ENCODE results near the gene WDR64. TPM values are rescaled to one million over a fixed set of nuclear protein-coding genes. Genes with fewer than 3 reads are reported as not detected.

The WDR64 gene
- total and polyA plus RNA-seq, 2 of the 13 experiments (the other 11 are each of a cell fraction or from before 2014, with no cell fraction given) = not detected

DNA sequence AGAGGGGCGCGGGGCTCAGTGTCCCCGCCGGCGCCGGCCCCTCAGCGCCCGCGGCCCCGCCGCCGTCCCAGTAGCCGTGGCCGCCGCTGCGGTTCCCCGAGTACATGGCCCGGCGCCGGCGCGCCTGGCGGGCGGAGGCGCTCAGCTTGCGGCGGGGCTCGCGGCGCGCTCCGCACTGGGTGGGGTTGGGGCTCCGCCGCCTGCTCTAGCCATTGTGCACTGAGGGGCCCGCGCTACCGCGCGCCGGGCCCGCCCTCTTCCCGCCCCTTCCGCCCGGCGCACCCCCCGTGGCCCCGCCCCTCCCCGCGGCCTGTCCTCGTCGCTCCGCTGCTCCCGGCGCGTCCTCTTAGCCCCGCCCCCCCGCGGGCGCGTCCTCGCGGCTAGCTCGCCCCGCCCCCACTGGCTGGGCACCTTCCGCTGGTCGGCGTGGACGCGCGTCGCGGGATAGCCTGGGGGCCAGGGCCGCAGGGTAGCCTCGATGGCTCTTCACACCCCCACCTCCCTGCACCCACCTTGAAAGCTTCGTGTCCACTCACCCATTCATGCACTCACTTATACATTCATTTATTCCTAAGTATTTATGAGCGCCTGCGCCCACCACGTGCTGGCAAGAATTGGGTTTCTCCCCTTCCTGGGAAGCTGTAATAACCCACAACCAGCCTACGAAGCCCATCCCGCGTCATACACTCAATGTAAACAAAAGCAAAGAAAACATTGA is 11.8 kb upstream of the WDR64 start, which contains the start of the genes CHML and OPN3 (continued):
- TF ChIP-seq, protein P1, sequence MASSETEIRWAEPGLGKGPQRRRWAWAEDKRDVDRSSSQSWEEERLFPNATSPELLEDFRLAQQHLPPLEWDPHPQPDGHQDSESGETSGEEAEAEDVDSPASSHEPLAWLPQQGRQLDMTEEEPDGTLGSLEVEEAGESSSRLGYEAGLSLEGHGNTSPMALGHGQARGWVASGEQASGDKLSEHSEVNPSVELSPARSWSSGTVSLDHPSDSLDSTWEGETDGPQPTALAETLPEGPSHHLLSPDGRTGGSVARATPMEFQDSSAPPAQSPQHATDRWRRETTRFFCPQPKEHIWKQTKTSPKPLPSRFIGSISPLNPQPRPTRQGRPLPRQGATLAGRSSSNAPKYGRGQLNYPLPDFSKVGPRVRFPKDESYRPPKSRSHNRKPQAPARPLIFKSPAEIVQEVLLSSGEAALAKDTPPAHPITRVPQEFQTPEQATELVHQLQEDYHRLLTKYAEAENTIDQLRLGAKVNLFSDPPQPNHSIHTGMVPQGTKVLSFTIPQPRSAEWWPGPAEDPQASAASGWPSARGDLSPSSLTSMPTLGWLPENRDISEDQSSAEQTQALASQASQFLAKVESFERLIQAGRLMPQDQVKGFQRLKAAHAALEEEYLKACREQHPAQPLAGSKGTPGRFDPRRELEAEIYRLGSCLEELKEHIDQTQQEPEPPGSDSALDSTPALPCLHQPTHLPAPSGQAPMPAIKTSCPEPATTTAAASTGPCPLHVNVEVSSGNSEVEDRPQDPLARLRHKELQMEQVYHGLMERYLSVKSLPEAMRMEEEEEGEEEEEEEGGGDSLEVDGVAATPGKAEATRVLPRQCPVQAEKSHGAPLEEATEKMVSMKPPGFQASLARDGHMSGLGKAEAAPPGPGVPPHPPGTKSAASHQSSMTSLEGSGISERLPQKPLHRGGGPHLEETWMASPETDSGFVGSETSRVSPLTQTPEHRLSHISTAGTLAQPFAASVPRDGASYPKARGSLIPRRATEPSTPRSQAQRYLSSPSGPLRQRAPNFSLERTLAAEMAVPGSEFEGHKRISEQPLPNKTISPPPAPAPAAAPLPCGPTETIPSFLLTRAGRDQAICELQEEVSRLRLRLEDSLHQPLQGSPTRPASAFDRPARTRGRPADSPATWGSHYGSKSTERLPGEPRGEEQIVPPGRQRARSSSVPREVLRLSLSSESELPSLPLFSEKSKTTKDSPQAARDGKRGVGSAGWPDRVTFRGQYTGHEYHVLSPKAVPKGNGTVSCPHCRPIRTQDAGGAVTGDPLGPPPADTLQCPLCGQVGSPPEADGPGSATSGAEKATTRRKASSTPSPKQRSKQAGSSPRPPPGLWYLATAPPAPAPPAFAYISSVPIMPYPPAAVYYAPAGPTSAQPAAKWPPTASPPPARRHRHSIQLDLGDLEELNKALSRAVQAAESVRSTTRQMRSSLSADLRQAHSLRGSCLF (CRISPR knock-in tag; IDR thresholded peaks at IDR 0.05; ENCODE audit: borderline replicate concordance) = peak; percentile 37; the same call in 1 of the 2 replicates
- TF ChIP-seq MED8 (CRISPR knock-in tag; IDR thresholded peaks at IDR 0.05; ENCODE audit: insufficient replicate concordance) (no peak), ZNF205 (CRISPR knock-in tag; IDR thresholded peaks at IDR 0.05) (no peak), POGZ (CRISPR knock-in tag; IDR thresholded peaks at IDR 0.05) (no peak), KDM1A (CRISPR knock-in tag; IDR thresholded peaks at IDR 0.05) (0 out of 2 replicates have a peak, but pooled peaks have one; percentile 13), ZNF720 (CRISPR knock-in tag; IDR thresholded peaks at IDR 0.05) (no peak), ZNF761 (CRISPR knock-in tag; conservative IDR thresholded peaks at IDR 0.05) (no peak), PHF21A (CRISPR knock-in tag; IDR thresholded peaks at IDR 0.05) (peak; percentile 30; the same call in 1 of the 2 replicates), POLR2G (IDR thresholded peaks at IDR 0.05; ENCODE audit: low read depth, low read length) (peak; percentile 73), ZNF253 (CRISPR knock-in tag; IDR thresholded peaks at IDR 0.05; ENCODE audit: borderline replicate concordance) (no peak)
- TF ChIP-seq, protein P2, sequence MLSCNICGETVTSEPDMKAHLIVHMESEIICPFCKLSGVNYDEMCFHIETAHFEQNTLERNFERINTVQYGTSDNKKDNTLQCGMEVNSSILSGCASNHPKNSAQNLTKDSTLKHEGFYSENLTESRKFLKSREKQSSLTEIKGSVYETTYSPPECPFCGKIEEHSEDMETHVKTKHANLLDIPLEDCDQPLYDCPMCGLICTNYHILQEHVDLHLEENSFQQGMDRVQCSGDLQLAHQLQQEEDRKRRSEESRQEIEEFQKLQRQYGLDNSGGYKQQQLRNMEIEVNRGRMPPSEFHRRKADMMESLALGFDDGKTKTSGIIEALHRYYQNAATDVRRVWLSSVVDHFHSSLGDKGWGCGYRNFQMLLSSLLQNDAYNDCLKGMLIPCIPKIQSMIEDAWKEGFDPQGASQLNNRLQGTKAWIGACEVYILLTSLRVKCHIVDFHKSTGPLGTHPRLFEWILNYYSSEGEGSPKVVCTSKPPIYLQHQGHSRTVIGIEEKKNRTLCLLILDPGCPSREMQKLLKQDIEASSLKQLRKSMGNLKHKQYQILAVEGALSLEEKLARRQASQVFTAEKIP (CRISPR knock-in tag; IDR thresholded peaks at IDR 0.05; ENCODE audit: borderline replicate concordance) = no peak
- TF ChIP-seq, protein P3, sequence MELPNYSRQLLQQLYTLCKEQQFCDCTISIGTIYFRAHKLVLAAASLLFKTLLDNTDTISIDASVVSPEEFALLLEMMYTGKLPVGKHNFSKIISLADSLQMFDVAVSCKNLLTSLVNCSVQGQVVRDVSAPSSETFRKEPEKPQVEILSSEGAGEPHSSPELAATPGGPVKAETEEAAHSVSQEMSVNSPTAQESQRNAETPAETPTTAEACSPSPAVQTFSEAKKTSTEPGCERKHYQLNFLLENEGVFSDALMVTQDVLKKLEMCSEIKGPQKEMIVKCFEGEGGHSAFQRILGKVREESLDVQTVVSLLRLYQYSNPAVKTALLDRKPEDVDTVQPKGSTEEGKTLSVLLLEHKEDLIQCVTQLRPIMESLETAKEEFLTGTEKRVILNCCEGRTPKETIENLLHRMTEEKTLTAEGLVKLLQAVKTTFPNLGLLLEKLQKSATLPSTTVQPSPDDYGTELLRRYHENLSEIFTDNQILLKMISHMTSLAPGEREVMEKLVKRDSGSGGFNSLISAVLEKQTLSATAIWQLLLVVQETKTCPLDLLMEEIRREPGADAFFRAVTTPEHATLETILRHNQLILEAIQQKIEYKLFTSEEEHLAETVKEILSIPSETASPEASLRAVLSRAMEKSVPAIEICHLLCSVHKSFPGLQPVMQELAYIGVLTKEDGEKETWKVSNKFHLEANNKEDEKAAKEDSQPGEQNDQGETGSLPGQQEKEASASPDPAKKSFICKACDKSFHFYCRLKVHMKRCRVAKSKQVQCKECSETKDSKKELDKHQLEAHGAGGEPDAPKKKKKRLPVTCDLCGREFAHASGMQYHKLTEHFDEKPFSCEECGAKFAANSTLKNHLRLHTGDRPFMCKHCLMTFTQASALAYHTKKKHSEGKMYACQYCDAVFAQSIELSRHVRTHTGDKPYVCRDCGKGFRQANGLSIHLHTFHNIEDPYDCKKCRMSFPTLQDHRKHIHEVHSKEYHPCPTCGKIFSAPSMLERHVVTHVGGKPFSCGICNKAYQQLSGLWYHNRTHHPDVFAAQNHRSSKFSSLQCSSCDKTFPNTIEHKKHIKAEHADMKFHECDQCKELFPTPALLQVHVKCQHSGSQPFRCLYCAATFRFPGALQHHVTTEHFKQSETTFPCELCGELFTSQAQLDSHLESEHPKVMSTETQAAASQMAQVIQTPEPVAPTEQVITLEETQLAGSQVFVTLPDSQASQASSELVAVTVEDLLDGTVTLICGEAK (IDR thresholded peaks at IDR 0.05) = no peak
- TF ChIP-seq, protein P3 (CRISPR knock-in tag; IDR thresholded peaks at IDR 0.05) = no peak
